GM23338 (cell line): Measurements from ENCODE around the gene GSTK1. TPM values are rescaled to one million over a fixed set of nuclear protein-coding genes. Genes with fewer than 3 reads are reported as not detected.
A peak's percentile ranks its signal among the peaks of the same experiment; 100 is the strongest.

Source experiments
- ATAC-seq: fragments of 200-7000 bp; cut with Tn5 transposase; 3 replicates; pipeline ENCODE4 v1.9.1; 2020
- DNase-seq: peaks from one replicate; pipeline ENCODE4 v3.0.0-alpha.2; 2015; ENCODE audit warnings: low spot score
- H2AFZ ChIP-seq: fragments of 200-600 bp; sonication (generic); 2 replicates; pipeline ENCODE4 v1.8.0; 2016; ENCODE audit warnings: antibody characterized with exemption, mild to moderate bottlenecking, moderate library complexity
- H3F3A ChIP-seq: fragments of 200-600 bp; sonication (generic); replicated peaks from 2 replicates; pipeline ENCODE4 v1.8.0; 2017; ENCODE audit warnings: antibody characterized with exemption, mixed run types, low read depth
- H3K27ac ChIP-seq: fragments of 200-600 bp; sonication (generic); 2 replicates; pipeline ENCODE4 v1.6.1; 2016; ENCODE audit warnings: low read depth
- H3K27me3 ChIP-seq: fragments of 200-600 bp; sonication (generic); 2 replicates; pipeline ENCODE4 v1.8.0; 2016; ENCODE audit warnings: mild to moderate bottlenecking, mixed run types, moderate library complexity; ENCODE audit not compliant: insufficient read depth
- H3K36me3 ChIP-seq: fragments of 200-600 bp; sonication (generic); 2 replicates; pipeline ENCODE4 v1.8.0; 2016; ENCODE audit warnings: mild to moderate bottlenecking; ENCODE audit not compliant: insufficient read depth
- H3K4me1 ChIP-seq: fragments of 200-600 bp; sonication (generic); 2 replicates; pipeline ENCODE4 v1.8.0; 2016; ENCODE audit warnings: mild to moderate bottlenecking, moderate library complexity; ENCODE audit not compliant: insufficient read depth
- H3K4me2 ChIP-seq: fragments of 200-600 bp; sonication (generic); 2 replicates; pipeline ENCODE4 v1.7.1; 2017; ENCODE audit warnings: mixed run types
- H3K4me3 ChIP-seq: fragments of 200-600 bp; sonication (generic); 2 replicates; pipeline ENCODE4 v1.6.1; 2016; ENCODE audit warnings: mixed run types
- H3K79me2 ChIP-seq: fragments of 200-600 bp; sonication (generic); replicated peaks from 2 replicates; pipeline ENCODE4 v1.8.0; 2017; ENCODE audit warnings: mild to moderate bottlenecking; ENCODE audit not compliant: insufficient read depth
- H3K9me2 ChIP-seq: fragments of 200-600 bp; sonication (generic); 2 replicates; pipeline ENCODE4 v1.8.0; 2017; ENCODE audit not compliant: insufficient read depth
- H4K20me1 ChIP-seq: fragments of 200-600 bp; sonication (generic); replicated peaks from 2 replicates; pipeline ENCODE4 v1.8.0; 2017; ENCODE audit warnings: mild to moderate bottlenecking; ENCODE audit not compliant: insufficient read depth
- H3K27ac Mint-ChIP-seq: 2 replicates; pipeline ENCODE4 v1.8.0; 2020; ENCODE audit warnings: inconsistent platforms, mild to moderate bottlenecking, moderate library complexity, mixed read lengths
- H3K27me3 Mint-ChIP-seq: 3 replicates; pipeline ENCODE4 v1.8.0; 2022; ENCODE audit warnings: low read depth, mild to moderate bottlenecking, moderate library complexity, mixed read lengths, inconsistent platforms; ENCODE audit not compliant: insufficient read depth, poor library complexity
- H3K36me3 Mint-ChIP-seq: 3 replicates; pipeline ENCODE4 v1.8.0; 2021; ENCODE audit warnings: low read depth, mild to moderate bottlenecking, inconsistent platforms, moderate library complexity, mixed read lengths
- H3K4me1 Mint-ChIP-seq: 3 replicates; pipeline ENCODE4 v1.8.0; 2020; ENCODE audit warnings: mild to moderate bottlenecking, inconsistent platforms, mixed read lengths
- H3K4me3 Mint-ChIP-seq: 3 replicates; pipeline ENCODE4 v1.8.0; 2021; ENCODE audit warnings: moderate library complexity, mild to moderate bottlenecking, inconsistent platforms, mixed read lengths
- H3K9me3 Mint-ChIP-seq: 3 replicates; pipeline ENCODE4 v1.8.0; 2020; ENCODE audit warnings: moderate library complexity, mild to moderate bottlenecking, inconsistent platforms, mixed read lengths
- CREB1 ChIP-seq: fragments of 250-450 bp; sonication (Bioruptor Pico); IDR thresholded peaks from 2 replicates; pipeline ENCODE4 v1.5.0; 2020; ENCODE audit warnings: low read depth, mild to moderate bottlenecking, moderate library complexity
- EZH2phosphoT487 ChIP-seq: fragments of 200-600 bp; sonication (generic); IDR thresholded peaks from one replicate; pipeline ENCODE4 v1.8.1; 2018; ENCODE audit warnings: antibody characterized with exemption; ENCODE audit not compliant: unreplicated experiment
- JUNB ChIP-seq: IDR thresholded peaks from one replicate; pipeline ENCODE4 v1.6.1; 2016; ENCODE audit warnings: antibody characterized with exemption; ENCODE audit not compliant: unreplicated experiment
- polyA plus RNA-seq: library from polyadenylated mRNA; unstranded; fragments of >200 nt; fragmentation: Nextera tagmentation; extraction: Ambion mirVana; gene quantifications from 2 replicates; pipeline ENCODE4 v1.2.1, GENCODE V29; 2016
- total RNA-seq: library from RNA; depleted of rRNA; stranded (reverse); fragments of >200 nt; shearing (Covaris generic); gene quantifications from 2 replicates; pipeline ENCODE4 v1.2.3, GENCODE V29; 2014
- TF ChIP-seq, protein P1 (sequence below): fragments of 250-450 bp; sonication (Bioruptor Pico); IDR thresholded peaks from 2 replicates; pipeline ENCODE4 v1.5.0; 2020; ENCODE audit warnings: mild to moderate bottlenecking, moderate library complexity
- TF ChIP-seq, protein P2 (sequence below): IDR thresholded peaks from 2 replicates; pipeline ENCODE4 v1.6.1; 2016; ENCODE audit warnings: antibody characterized with exemption
- TF ChIP-seq, protein P3 (sequence below), 2 experiments: fragments of 200-600 bp in 1 of 2; sonication (generic) in 1 of 2; conservative IDR thresholded peaks; 2 replicates each; pipeline versions ENCODE4 v1.5.1 to v1.6.1; 2016 to 2017; ENCODE audit warnings: antibody characterized with exemption in 2 of 2, low read depth in 2 of 2, mild to moderate bottlenecking in 2 of 2, moderate library complexity in 1 of 2

GSTK1 gene
- total and polyA plus RNA-seq, 2 experiments from 2014 or later, result 26.4 to 27.5 TPM

DNA sequence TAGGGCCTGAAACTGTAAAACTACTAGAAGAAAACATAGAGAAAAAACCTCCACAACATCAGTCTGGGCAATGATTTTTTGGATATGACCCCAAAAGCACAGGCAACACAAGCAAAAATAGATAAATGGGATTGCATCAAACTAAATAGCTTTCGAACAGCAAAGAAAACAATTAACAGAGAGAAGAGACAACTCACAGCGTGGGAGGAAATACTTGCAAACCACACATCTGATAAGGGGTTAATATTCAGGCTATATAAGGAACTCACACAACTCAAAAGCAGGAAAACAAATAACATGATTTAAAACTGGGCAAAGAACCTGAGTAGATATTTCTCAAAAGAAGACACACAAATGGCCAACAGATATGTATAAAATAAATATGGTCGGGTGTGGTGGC is 7.7 kb upstream of the GSTK1 start (continued):
- TF ChIP-seq, protein P1, sequence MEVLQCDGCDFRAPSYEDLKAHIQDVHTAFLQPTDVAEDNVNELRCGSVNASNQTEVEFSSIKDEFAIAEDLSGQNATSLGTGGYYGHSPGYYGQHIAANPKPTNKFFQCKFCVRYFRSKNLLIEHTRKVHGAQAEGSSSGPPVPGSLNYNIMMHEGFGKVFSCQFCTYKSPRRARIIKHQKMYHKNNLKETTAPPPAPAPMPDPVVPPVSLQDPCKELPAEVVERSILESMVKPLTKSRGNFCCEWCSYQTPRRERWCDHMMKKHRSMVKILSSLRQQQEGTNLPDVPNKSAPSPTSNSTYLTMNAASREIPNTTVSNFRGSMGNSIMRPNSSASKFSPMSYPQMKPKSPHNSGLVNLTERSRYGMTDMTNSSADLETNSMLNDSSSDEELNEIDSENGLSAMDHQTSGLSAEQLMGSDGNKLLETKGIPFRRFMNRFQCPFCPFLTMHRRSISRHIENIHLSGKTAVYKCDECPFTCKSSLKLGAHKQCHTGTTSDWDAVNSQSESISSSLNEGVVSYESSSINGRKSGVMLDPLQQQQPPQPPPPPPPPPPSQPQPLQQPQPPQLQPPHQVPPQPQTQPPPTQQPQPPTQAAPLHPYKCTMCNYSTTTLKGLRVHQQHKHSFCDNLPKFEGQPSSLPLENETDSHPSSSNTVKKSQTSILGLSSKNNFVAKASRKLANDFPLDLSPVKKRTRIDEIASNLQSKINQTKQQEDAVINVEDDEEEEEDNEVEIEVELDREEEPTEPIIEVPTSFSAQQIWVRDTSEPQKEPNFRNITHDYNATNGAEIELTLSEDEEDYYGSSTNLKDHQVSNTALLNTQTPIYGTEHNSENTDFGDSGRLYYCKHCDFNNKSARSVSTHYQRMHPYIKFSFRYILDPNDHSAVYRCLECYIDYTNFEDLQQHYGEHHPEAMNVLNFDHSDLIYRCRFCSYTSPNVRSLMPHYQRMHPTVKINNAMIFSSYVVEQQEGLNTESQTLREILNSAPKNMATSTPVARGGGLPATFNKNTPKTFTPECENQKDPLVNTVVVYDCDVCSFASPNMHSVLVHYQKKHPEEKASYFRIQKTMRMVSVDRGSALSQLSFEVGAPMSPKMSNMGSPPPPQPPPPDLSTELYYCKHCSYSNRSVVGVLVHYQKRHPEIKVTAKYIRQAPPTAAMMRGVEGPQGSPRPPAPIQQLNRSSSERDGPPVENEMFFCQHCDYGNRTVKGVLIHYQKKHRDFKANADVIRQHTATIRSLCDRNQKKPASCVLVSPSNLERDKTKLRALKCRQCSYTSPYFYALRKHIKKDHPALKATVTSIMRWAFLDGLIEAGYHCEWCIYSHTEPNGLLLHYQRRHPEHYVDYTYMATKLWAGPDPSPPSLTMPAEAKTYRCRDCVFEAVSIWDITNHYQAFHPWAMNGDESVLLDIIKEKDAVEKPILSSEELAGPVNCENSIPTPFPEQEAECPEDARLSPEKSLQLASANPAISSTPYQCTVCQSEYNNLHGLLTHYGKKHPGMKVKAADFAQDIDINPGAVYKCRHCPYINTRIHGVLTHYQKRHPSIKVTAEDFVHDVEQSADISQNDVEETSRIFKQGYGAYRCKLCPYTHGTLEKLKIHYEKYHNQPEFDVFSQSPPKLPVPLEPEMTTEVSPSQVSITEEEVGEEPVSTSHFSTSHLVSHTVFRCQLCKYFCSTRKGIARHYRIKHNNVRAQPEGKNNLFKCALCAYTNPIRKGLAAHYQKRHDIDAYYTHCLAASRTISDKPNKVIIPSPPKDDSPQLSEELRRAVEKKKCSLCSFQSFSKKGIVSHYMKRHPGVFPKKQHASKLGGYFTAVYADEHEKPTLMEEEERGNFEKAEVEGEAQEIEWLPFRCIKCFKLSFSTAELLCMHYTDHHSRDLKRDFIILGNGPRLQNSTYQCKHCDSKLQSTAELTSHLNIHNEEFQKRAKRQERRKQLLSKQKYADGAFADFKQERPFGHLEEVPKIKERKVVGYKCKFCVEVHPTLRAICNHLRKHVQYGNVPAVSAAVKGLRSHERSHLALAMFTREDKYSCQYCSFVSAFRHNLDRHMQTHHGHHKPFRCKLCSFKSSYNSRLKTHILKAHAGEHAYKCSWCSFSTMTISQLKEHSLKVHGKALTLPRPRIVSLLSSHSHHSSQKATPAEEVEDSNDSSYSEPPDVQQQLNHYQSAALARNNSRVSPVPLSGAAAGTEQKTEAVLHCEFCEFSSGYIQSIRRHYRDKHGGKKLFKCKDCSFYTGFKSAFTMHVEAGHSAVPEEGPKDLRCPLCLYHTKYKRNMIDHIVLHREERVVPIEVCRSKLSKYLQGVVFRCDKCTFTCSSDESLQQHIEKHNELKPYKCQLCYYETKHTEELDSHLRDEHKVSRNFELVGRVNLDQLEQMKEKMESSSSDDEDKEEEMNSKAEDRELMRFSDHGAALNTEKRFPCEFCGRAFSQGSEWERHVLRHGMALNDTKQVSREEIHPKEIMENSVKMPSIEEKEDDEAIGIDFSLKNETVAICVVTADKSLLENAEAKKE (CRISPR knock-in tag), result no peak
- TF ChIP-seq JUNB, result no peak
- TF ChIP-seq, protein P2, sequence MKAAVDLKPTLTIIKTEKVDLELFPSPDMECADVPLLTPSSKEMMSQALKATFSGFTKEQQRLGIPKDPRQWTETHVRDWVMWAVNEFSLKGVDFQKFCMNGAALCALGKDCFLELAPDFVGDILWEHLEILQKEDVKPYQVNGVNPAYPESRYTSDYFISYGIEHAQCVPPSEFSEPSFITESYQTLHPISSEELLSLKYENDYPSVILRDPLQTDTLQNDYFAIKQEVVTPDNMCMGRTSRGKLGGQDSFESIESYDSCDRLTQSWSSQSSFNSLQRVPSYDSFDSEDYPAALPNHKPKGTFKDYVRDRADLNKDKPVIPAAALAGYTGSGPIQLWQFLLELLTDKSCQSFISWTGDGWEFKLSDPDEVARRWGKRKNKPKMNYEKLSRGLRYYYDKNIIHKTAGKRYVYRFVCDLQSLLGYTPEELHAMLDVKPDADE, result no peak
- TF ChIP-seq CREB1, result no peak

DNA sequence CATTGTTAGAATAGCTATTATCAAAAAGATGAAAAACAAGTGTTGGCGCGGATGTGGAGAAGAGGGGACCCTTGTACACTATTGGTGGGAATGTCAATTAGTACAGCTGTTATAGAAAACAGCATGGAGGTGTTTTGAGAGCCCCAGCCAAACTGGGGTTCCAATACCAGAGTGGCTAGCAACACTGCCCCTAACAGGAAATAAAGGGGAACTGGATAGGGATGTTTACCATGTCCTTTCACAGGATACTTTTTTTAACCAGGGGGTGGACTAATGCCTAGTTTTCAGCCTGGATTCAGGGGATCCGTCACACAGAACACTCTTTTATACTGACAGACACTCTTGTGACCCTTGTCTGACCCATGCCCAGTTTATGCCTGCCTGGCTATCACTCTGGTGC is 6.9 kb upstream of the GSTK1 start:
- no peak for TF ChIP-seq EZH2phosphoT487
- TF ChIP-seq, protein P3, sequence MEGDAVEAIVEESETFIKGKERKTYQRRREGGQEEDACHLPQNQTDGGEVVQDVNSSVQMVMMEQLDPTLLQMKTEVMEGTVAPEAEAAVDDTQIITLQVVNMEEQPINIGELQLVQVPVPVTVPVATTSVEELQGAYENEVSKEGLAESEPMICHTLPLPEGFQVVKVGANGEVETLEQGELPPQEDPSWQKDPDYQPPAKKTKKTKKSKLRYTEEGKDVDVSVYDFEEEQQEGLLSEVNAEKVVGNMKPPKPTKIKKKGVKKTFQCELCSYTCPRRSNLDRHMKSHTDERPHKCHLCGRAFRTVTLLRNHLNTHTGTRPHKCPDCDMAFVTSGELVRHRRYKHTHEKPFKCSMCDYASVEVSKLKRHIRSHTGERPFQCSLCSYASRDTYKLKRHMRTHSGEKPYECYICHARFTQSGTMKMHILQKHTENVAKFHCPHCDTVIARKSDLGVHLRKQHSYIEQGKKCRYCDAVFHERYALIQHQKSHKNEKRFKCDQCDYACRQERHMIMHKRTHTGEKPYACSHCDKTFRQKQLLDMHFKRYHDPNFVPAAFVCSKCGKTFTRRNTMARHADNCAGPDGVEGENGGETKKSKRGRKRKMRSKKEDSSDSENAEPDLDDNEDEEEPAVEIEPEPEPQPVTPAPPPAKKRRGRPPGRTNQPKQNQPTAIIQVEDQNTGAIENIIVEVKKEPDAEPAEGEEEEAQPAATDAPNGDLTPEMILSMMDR (conservative IDR thresholded peaks at IDR 0.05; ENCODE audit: low read depth in 2 of 2), result peak; percentile 48 to 51; a peak in 3 of 4 replicates
- H3K9me3 Mint-ChIP-seq, result no peaks in the 10 kb centered on the region
- peak; percentile 80 for ATAC-seq

More for the DNA sequence above, 6.9 kb upstream of the GSTK1 start:
- Mint-ChIP-seq H3K4me1 (no peaks in the 10 kb centered on the region), H3K27me3 (no peaks in the 10 kb centered on the region), H3K36me3 (no peaks in the 10 kb centered on the region), H3K4me3 (no peak overlapping the region), H3K27ac (no peak overlapping the region)
- Histone ChIP-seq H3F3A (no peaks in the 10 kb centered on the region), H3K36me3 (no peaks in the 10 kb centered on the region), H3K27me3 (no peaks in the 10 kb centered on the region), H3K79me2 (no peaks in the 10 kb centered on the region), H3K4me2 (no peak overlapping the region), H2AFZ (0 out of 2 replicates have a peak overlapping the region, but pooled peaks have one; percentile 69), H3K9me2 (no peaks in the 10 kb centered on the region), H3K4me3 (no peak overlapping the region), H3K27ac (no peak overlapping the region), H4K20me1 (no peaks in the 10 kb centered on the region), H3K4me1 (no peaks in the 10 kb centered on the region)
- peak; percentile 61 for DNase-seq
